Neuronal stem cell (in vitro differentiated cells): ENCODE data around the gene SLC38A1.

Source experiments
- DNase-seq: peaks from one replicate; pipeline ENCODE4 v3.0.0-alpha.2; 2013; ENCODE audit warnings: low spot score
- H2AFZ ChIP-seq: one replicate; pipeline ENCODE4 v1.6.1; 2013; ENCODE audit warnings: mild to moderate bottlenecking, low read length, inconsistent platforms
- H2AK5ac ChIP-seq: 2 replicates; pipeline ENCODE4 v1.6.1; 2013; ENCODE audit warnings: low read depth, mild to moderate bottlenecking, inconsistent platforms, low read length, moderate library complexity, mixed read lengths
- H2BK120ac ChIP-seq: 2 replicates; pipeline ENCODE4 v1.6.1; 2013; ENCODE audit warnings: low read depth, mild to moderate bottlenecking, inconsistent platforms, low read length, moderate library complexity, mixed read lengths
- H2BK12ac ChIP-seq: one replicate; pipeline ENCODE4 v1.6.1; 2013; ENCODE audit warnings: low read length, inconsistent platforms
- H2BK15ac ChIP-seq: 2 replicates; pipeline ENCODE4 v1.6.1; 2013; ENCODE audit warnings: mild to moderate bottlenecking, low read length, inconsistent platforms, mixed read lengths
- H2BK5ac ChIP-seq: one replicate; pipeline ENCODE4 v1.6.1; 2013; ENCODE audit warnings: inconsistent platforms, mild to moderate bottlenecking, low read length, moderate library complexity
- H3K14ac ChIP-seq: one replicate; pipeline ENCODE4 v1.6.1; 2013; ENCODE audit warnings: low read length, inconsistent platforms
- H3K18ac ChIP-seq: 2 replicates; pipeline ENCODE4 v1.6.1; 2013; ENCODE audit warnings: low read length, inconsistent platforms
- H3K23ac ChIP-seq: 2 replicates; pipeline ENCODE4 v1.6.1; 2013; ENCODE audit warnings: low read depth, mild to moderate bottlenecking, mixed read lengths, low read length, inconsistent platforms; ENCODE audit not compliant: poor library complexity
- H3K27ac ChIP-seq: replicated peaks from 3 replicates; pipeline ENCODE4 v1.5.1; 2013; ENCODE audit warnings: low read length, inconsistent platforms
- H3K27me3 ChIP-seq, 3 experiments: 2 replicates each; pipeline ENCODE4 v1.6.1; 2013; ENCODE audit warnings: low read length in 3 of 3, mild to moderate bottlenecking in 2 of 3, inconsistent platforms in 1 of 3, low read depth in 1 of 3, mixed read lengths in 1 of 3, moderate library complexity in 1 of 3; ENCODE audit not compliant: control insufficient read depth in 3 of 3, insufficient read depth in 3 of 3
- H3K36me3 ChIP-seq, 2 donors: replicated peaks in 1 of 2; 2 replicates each; pipeline ENCODE4 v1.6.1; 2013; ENCODE audit warnings: low read length in 2 of 2; ENCODE audit not compliant: control insufficient read depth in 2 of 2, insufficient read depth in 2 of 2
- H3K4ac ChIP-seq: 2 replicates; pipeline ENCODE4 v1.6.1; 2013; ENCODE audit warnings: inconsistent platforms, mild to moderate bottlenecking, low read length, moderate library complexity
- H3K4me1 ChIP-seq, 2 donors: 1 replicate in 1 of 2; 2 replicates in 1 of 2; pipeline ENCODE4 v1.6.1; 2013; ENCODE audit warnings: low read length in 2 of 2, low read depth in 1 of 2; ENCODE audit not compliant: control insufficient read depth in 2 of 2, insufficient read depth in 1 of 2
- H3K4me2 ChIP-seq: one replicate; pipeline ENCODE4 v1.6.1; 2013; ENCODE audit warnings: mild to moderate bottlenecking, low read length, inconsistent platforms; ENCODE audit not compliant: insufficient read depth, poor library complexity, severe bottlenecking
- H3K4me3 ChIP-seq, 2 donors: 2 replicates each; pipeline ENCODE4 v1.5.1; 2013; ENCODE audit warnings: low read length in 2 of 2, mild to moderate bottlenecking in 2 of 2, inconsistent platforms in 1 of 2, moderate library complexity in 1 of 2
- H3K79me1 ChIP-seq: one replicate; pipeline ENCODE4 v1.6.1; 2013; ENCODE audit warnings: low read depth, mild to moderate bottlenecking, inconsistent platforms, low read length, moderate library complexity
- H3K9ac ChIP-seq: one replicate; pipeline ENCODE4 v1.6.1; 2013; ENCODE audit warnings: mild to moderate bottlenecking, low read depth, low read length, inconsistent platforms; ENCODE audit not compliant: poor library complexity
- H3K9me3 ChIP-seq, 2 donors: replicated peaks in 1 of 2; 2 replicates each; pipeline versions ENCODE3 to v1.6.1; 2013; ENCODE audit warnings: low read length in 2 of 2, mild to moderate bottlenecking in 2 of 2, inconsistent platforms in 1 of 2, low read depth in 1 of 2, mixed read lengths in 1 of 2, moderate library complexity in 1 of 2; ENCODE audit not compliant: control insufficient read depth in 2 of 2, insufficient read depth in 1 of 2
- H4K8ac ChIP-seq: one replicate; pipeline ENCODE4 v1.6.1; 2013; ENCODE audit warnings: low read depth, mild to moderate bottlenecking, inconsistent platforms, low read length, moderate library complexity
- H4K91ac ChIP-seq: one replicate; pipeline ENCODE4 v1.6.1; 2013; ENCODE audit warnings: low read length, low read depth, mild to moderate bottlenecking, inconsistent platforms; ENCODE audit not compliant: poor library complexity
- WGBS, 2 donors: extraction: QIAGEN DNeasy Blood & Tissue Kit; methylation state at CpG; one replicate each; pipeline ENCODE4 v1.1.7; 2013; ENCODE audit warnings: missing lambda C conversion rate in 2 of 2, mixed read lengths in 1 of 2; ENCODE audit not compliant: insufficient read length in 2 of 2, insufficient replicate concordance in 1 of 2; ENCODE audit errors: extremely low coverage in 2 of 2; 5-methylcytosine and 5-hydroxymethylcytosine counted together

The SLC38A1 gene

DNA sequence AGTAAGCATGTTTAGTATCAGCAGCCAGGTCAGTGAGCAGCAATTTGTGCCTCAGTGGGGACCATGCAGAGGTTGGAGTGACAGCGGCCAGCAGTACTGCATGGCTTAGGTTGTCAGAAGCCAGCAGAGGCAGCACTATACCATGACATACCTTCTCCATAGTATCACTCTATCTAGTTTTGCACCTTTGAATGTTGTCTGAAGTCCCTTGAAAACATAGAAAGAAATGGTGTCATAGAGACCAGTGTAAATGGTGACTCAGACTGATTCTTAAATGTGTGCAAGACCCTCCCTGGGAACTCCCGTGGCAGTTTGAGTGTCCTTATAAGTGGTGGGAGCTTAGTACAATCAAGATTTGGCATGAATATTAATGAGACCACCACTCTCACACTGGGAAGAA lies 124.4 kb downstream of the SLC38A1 start:
- H3K4me2 ChIP-seq, result no peak overlapping the region
- H3K9ac ChIP-seq, result no peak overlapping the region
- H3K14ac ChIP-seq, result no peak overlapping the region
- no peaks in the 10 kb centered on the region for H3K9me3 ChIP-seq
- H2AK5ac ChIP-seq, result no peak overlapping the region
- WGBS, 2 donors, result no CpG with 5 or more reads among the region's 2 CpGs
- H2BK5ac ChIP-seq, result no peak overlapping the region
- peak overlapping the region; percentile 48 for H2AFZ ChIP-seq
- no peak overlapping the region for H2BK120ac ChIP-seq
- no peak overlapping the region for H3K23ac ChIP-seq
- no peak overlapping the region for H3K18ac ChIP-seq
- no peak for DNase-seq
- no peak overlapping the region for H4K91ac ChIP-seq
- H3K27me3 ChIP-seq, result peaks cover 0 to 8% (median 0%) of the 10 kb centered on the region in 3 experiments
- no peak overlapping the region for H4K8ac ChIP-seq
- no peak overlapping the region for H3K4me3 ChIP-seq
- H3K4ac ChIP-seq, result no peak overlapping the region
- H2BK12ac ChIP-seq, result no peak overlapping the region
- H3K27ac ChIP-seq, result no peak overlapping the region
- H2BK15ac ChIP-seq, result no peak overlapping the region
- no peaks in the 10 kb centered on the region for H3K79me1 ChIP-seq
- H3K4me1 ChIP-seq, result no peaks in the 10 kb centered on the region
- no peaks in the 10 kb centered on the region for H3K36me3 ChIP-seq

DNA sequence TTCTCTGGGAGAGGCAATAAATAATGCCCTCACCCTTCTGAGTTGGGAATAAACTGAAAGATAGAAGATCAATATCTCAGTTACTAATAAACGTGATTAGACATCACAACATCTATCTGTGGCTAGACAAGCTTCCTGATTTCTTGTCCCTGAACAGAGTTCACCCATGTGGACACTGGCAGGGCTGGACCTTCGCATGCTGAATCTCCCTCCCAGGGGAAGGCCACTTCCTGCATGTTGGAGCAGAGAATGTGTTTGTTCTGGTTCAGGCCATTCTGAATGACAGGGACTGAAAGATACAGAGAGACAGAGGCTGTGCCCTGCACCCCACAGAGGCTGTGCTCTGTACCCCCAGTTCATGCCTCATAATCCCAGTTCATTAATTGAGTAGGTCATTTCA lies 132.6 kb downstream of the SLC38A1 start:
- Histone ChIP-seq H3K27ac (no peak overlapping the region), H3K36me3 (no peaks in the 10 kb centered on the region), H2BK12ac (no peak overlapping the region), H2AK5ac (no peak overlapping the region), H3K4me2 (no peak overlapping the region), H3K4me3 (no peak overlapping the region), H3K4ac (no peak overlapping the region), H3K27me3 (peaks cover 0 to 3% (median 0%) of the 10 kb centered on the region in 3 experiments), H4K8ac (no peak overlapping the region), H3K9me3 (no peaks in the 10 kb centered on the region), H3K9ac (no peak overlapping the region), H2BK15ac (no peak overlapping the region), H3K4me1 (peaks cover 0 to 3% of the 10 kb centered on the region in 2 donors), H2BK120ac (no peak overlapping the region), H3K18ac (no peak overlapping the region), H4K91ac (no peak overlapping the region), H3K14ac (no peak overlapping the region), H2AFZ (no peak overlapping the region), H2BK5ac (no peak overlapping the region), H3K79me1 (no peaks in the 10 kb centered on the region), H3K23ac (no peak overlapping the region)
- DNase-seq, result no peak
- WGBS, 2 donors, result no CpG with 5 or more reads among the region's 2 CpGs

DNA sequence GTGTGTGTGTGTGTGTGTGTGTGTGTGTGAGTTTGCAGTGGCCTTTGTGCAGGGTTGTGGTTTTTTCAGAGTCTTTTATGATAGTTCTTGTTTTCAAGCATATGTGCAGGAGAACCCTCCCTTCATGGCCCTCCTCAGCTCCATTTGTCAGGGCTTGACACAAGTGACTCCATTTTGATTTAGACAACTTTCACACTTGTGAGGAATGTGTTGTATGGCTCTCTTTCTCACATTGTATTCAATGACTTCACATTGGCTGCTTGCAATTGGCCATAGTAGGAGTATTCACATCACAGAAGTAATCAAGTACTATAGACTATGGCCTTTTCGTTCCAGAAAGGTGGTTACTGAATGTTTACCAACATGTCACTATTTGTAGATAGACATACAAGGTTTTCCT lies 133.1 kb downstream of the SLC38A1 start:
- Histone ChIP-seq H4K91ac (no peak overlapping the region), H2AK5ac (no peak overlapping the region), H4K8ac (no peak overlapping the region), H3K4me1 (peaks cover 0 to 3% of the 10 kb centered on the region in 2 donors), H3K36me3 (no peaks in the 10 kb centered on the region), H3K18ac (no peak overlapping the region), H3K79me1 (no peaks in the 10 kb centered on the region), H3K4me2 (no peak overlapping the region), H3K27me3 (peaks cover 0 to 3% (median 0%) of the 10 kb centered on the region in 3 experiments), H2BK5ac (no peak overlapping the region), H3K4me3 (no peak overlapping the region), H3K9me3 (no peaks in the 10 kb centered on the region), H3K14ac (no peak overlapping the region), H2BK120ac (no peak overlapping the region), H2BK12ac (no peak overlapping the region), H3K9ac (no peak overlapping the region), H2AFZ (no peak overlapping the region), H2BK15ac (no peak overlapping the region), H3K27ac (no peak overlapping the region), H3K4ac (no peak overlapping the region), H3K23ac (no peak overlapping the region)
- no peak for DNase-seq
- WGBS, 2 donors, result no CpG with 5 or more reads among the region's 1 CpG

DNA sequence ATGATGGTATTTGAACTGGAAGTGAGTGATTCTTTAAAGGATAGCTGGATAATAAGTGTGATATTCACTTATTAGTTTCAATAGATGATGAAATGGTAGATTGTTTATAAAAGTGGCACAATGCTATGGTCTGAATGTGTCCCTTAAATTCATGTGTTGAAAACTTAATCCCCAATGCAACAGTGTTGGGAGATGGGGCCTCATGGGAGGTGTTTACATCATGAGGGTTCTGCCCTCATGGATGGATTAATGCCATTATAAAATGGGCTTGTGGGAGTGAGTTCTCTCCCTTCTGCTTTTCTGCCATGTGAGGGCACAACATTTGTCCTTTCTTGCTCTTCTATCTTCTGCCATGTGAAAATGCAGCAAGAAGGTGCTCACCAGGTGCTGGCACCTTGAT lies 134.0 kb downstream of the SLC38A1 start:
- H2BK5ac ChIP-seq, result no peak overlapping the region
- no peak overlapping the region for H2BK12ac ChIP-seq
- H4K91ac ChIP-seq, result no peak overlapping the region
- no peak overlapping the region for H3K4ac ChIP-seq
- no peak overlapping the region for H3K27ac ChIP-seq
- no peak overlapping the region for H3K23ac ChIP-seq
- no peaks in the 10 kb centered on the region for H3K79me1 ChIP-seq
- H2AFZ ChIP-seq, result no peak overlapping the region
- no peak overlapping the region for H2AK5ac ChIP-seq
- H3K36me3 ChIP-seq, result no peaks in the 10 kb centered on the region
- peaks cover 0 to 3% (median 0%) of the 10 kb centered on the region in 3 experiments for H3K27me3 ChIP-seq
- no peak overlapping the region for H2BK120ac ChIP-seq
- H4K8ac ChIP-seq, result no peak overlapping the region
- H3K9me3 ChIP-seq, result no peaks in the 10 kb centered on the region
- peaks cover 0 to 3% of the 10 kb centered on the region in 2 donors for H3K4me1 ChIP-seq
- H2BK15ac ChIP-seq, result no peak overlapping the region
- H3K9ac ChIP-seq, result no peak overlapping the region
- H3K18ac ChIP-seq, result no peak overlapping the region
- DNase-seq, result no peak
- H3K4me3 ChIP-seq, result no peak overlapping the region
- H3K4me2 ChIP-seq, result no peak overlapping the region
- no peak overlapping the region for H3K14ac ChIP-seq
